D341Med (cell line): ENCODE results near the gene GTPBP6.
A peak's percentile ranks its signal among the peaks of the same experiment; 100 is the strongest.
"Not testable (repeated sequence)": the region's sequence is repeated elsewhere in the genome, so short reads cannot be mapped to it uniquely, and the experiment has no call there.

Experiments used
- DNase-seq: peaks from one replicate; pipeline ENCODE4 v3.0.0; 2012; ENCODE audit warnings: low spot score

Gene GTPBP6

DNA sequence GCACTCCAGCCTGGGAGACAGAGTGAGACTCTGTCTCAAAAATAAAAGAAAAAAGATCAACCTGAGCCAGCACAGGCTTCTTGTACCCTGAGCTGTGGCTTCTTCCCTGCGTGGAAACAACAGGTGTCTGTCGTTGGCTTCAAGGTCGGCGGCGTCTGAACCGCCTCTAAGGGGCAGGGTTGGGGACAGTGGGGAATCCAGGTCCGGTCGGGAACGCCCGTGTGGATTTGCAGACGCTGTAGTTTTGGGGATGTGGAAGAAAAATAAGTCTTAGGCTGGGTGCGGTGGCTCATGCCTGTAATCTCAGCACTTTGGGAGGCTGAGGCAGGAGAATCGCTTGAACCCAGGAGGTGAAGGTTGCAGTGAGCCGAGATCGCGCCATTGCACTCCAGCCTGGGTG, 54.6 kb downstream of the GTPBP6 start:
- not testable (repeated sequence) for DNase-seq

DNA sequence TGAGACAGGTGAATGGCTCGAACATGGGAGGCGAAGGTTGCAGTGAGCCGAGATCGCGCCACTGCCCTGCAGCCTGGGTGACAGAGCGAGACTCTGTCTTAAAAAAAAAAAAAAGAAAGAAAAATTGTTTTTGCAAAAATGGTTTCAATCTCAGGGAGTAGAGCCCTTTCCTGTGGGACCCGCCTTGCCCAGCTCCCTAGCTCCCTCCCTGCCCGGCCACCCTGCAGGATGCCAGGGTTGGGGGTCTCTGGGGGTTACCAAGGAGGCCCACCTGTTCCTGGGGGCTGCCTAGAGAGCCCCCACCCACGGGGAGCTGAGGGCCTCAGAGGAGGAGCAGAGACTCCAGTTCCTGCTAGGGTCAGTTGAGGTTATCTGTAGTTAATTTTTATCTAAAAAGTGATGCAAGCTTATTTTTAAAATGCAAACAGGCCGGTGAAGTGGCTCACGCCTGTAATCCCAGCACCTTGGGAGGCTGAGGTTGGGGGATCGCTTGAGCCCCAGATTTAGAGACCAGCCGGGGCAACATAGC, 56.2 kb downstream of the GTPBP6 start:
- DNase-seq = no peak

DNA sequence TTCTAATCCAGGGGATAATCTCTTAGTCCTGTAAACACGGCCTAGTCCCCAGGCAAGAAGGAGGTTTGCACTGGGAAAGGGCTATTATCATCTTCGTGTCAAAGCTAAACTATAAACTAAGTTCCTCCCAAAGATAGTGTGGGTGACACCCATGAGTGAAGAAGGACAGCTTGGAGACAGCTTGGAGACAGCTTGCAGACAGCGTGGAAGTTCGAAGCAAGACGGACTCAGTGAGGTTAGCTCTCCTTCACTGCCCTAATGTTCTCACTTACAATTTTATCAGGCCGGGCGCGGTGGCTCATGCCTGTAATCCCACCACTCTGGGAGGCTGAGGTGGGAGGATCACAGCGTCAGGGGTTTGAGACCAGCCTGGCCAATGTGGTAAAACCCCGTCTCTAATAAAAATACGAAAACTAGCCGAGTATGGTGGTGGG, 56.7 kb downstream of the GTPBP6 start:
- DNase-seq = no peak

DNA sequence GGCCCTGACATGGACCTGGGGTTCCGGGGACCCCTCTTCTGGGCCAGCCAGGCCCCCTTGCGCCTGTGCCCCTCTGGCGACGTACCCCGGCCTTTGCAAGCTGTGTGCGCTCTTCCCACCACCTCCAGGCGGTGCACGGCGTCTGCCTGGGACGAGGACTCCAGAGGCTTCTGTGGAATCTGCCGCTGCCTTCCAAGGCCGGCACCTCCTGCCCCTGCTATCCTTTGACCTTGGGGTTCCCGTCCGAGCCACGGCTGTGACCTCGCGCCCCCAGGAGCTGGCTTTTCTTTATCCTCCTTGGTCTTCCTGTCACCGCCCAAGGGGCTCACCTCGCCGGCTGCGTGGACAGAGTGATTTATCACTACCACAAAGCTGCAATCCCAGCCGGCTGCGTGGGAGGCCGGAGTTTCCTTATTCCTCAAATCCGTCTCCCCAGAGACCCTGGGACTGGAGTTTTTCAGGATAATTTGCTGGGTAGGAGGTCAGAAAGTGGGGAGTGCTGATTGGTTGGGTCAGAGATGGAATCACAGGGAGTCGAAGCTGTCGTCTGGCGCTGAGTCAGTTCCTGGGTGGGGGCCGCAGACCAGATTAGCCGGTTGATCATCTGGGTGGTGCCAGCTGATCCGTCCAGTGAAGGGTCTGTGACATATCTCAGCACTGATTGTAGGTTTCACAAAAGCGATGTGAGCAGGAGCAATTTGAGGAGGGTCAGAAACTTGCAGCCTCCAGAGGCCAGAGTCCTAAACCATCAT, 57.3 kb downstream of the GTPBP6 start:
- DNase-seq = peak; percentile 70

DNA sequence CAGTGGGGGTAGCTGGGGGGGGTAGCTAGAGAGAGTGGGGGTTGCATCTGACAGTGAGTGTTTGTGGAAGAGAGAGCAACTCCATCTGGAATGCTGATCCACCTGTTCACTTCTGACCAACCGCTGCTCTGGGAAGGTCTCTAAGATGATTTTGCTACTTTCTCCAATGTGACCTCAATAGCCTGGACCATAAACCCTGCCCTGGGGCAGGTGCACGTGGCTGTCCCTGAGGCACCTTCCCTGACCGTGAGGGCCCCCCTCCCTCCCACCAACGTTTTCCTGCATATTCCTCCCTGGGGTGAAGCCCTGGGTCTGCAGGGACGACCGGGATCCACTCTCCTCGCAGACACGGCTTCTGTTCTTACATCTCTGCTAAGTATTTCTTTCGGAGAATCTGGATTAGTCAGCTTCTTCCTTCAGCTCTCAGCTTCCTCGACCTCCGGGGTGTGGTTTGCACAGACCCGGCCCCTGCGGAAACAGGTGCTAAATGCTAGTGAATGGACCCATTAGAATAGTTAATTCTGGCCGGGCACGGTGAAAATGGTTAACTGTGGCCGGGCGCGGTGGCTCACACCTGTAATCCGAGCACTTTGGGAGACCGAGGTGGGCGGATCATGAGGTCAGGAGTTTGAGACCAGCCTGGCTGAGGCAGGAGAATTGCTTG, 58.8 kb downstream of the GTPBP6 start:
- no peak for DNase-seq

DNA sequence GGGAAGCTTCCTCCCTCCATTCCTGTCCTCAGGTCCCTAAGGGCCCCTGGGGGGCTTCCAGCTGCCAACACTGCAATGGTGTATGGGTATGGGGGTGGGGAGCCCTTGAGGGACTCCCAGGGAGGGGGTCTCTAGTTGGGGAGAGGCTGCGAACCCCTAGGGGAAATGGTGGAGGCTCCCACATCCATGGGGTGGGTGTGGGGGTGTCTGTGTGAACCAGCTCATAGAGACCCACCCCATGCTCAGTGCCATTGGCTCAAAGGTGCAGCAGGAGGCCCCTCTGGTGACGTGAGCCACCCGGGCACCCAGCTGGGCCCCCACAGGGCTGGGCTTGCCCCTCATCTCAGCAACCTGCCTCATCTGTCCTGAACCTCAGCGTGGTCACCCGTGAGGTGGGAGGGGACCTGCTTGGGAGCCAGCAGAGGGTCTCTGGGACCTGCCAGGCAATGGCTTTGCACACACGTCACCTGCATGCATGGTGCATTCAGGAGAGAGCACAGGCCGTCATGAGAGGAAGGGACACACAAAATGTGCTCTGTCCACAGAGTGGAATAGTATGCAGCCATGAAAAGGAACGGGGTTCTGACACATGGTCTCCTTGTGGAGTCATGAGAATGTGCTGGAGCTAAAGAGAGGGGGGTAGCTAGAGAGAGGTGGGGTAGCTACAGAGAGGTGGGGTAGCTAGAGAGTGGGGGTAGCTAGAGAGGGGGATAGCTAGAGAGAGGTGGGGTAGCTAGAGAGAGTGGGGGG, 60.1 kb downstream of the GTPBP6 start:
- DNase-seq = no peak

DNA sequence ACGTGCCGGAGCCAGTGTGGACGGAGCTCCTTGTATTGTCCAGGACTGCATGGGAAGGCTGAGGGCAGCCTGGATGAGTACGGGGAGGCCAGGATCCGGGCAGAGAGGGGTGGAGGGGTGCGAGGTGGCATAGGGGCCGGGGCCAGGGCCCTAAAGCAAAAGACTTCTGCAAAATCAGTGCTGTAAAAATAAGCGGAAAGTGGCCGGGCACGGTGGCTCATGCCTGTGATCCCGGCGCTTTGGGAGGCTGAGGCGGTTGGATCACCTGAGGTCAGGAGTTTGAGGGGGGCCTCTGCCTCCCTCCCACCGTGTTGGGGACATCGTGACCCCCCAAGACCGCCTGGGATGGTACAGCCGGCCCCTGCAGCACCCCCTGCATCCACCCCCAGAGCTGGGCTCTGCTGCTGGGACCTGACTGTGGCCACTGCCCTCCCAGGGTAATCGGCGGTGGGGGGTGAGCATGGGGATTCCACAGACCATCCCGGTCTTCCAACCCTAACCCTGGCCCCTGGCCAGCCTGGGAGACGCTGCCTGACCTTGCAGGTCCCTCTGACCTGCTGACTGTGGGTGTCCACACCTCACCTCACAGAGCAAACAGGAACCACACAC, 60.8 kb downstream of the GTPBP6 start:
- no peak for DNase-seq

DNA sequence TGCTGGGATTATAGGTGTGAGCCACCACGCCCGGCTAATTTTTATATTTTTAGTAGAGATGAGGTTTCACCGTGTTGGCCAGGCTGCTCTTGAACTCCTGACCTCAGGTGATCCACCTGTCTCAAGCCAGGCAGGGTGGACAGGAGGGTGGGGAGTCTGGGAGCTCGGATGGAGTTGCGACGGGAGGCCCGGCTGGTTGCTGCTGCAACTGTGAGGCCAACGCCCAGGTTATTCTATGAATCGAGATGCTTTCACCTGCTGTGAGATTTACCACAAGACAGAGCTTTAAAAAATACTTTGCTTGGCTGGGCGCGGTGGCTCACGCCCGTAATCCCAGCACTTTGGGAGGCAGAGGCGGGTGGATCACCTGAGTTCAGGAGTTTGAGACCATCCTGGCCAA, 61.5 kb downstream of the GTPBP6 start:
- DNase-seq = not testable (repeated sequence)

DNA sequence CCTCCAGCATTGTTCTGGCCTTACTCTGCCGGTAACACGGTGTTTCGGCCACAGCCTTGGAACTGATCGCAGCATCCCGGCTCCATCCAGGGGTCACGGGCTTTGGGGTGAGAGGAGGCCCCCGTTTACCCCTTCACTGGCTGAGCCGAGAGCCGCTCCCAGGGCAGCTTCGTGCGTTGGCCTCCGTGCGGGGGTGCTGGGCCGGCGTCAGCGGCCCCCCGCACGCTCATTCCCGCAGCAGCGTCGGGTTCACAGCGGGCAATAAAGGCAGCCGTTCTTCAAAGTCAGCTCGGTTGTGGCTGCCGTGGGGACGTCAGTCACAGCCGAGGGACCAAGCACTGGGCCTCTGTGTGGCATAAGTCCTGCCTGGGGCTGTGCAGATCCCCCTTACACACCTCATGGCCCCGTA, 62.7 kb downstream of the GTPBP6 start:
- DNase-seq = no peak
